Stimulated activated CD4-positive, alpha-beta T cell treated with anti-CD3 and anti-CD28 coated beads, Interleukin-15, amount 100 ng/mL, for 48 hours (primary cell): ENCODE measurements around the gene KPNA6.
"Not testable (repeated sequence)": the region's sequence is repeated elsewhere in the genome, so short reads cannot be mapped to it uniquely, and the experiment has no call there.

Source experiments
- DNase-seq, 2 donors: peaks; one replicate each; pipeline ENCODE4 v3.0.0-alpha.2; 2020; ENCODE audit warnings: low read depth in 2 of 2

KPNA6 gene

DNA sequence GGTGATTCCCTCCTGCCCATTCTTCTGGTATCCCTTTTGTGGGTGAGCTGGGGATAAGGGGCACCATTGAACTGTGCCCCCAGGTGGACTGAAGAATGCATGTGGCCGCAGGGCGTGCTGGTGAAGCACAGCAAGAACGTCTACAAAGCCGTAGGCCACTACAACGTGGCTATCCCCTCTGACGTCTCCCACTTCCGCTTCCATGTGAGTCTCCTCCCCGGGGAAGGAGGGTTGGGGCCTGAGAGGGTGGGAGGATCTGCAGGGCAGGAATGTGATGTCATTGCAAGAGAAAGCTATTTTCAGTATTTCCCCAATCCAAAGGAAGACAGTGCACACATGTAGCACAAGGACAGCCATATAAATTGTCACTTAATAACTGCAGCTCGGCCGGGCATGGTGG lies 7.5 kb upstream of the KPNA6 start:
- no peak for DNase-seq

DNA sequence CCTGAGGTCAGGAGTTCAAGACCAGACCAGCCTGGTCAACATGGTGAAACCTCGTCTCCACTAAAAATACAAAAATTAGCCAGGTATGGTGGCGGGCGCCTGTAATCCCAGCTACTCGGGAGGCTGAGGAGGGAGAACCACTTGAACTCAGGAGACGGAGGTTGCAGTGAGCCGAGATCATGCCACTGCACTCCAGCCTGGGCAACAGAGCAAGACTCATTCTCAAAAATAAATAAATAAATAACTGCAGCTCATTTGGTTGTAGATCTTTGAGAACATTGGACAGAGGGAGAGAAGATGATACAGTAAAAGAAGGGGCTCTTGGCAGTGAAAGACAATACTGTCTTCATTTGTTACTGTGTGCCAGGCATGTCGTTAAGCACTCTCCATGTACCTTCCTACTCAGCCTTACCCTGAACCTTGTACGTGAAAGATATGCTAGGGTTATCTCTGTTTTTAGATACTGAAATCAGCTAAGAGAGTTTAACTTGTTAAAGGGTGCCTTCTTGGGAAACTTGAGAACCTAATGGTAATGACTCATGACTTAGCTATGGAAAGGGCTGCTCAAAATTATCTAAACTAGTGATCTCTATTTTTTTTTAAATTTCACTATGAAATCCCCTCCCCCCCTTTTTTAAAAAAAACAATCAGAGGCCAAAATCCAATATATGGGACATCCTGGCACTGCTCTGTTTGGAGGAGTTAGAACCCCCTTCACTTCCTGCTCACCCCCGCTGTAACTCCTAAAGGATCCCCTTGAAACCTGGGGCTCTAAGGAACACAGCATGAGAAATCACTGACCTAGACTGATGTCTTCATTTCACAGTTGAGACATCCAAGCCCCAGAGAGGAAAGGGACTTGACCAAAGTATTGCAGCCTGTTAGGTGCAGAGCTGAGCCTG lies 6.8 kb upstream of the KPNA6 start:
- no peak for DNase-seq

DNA sequence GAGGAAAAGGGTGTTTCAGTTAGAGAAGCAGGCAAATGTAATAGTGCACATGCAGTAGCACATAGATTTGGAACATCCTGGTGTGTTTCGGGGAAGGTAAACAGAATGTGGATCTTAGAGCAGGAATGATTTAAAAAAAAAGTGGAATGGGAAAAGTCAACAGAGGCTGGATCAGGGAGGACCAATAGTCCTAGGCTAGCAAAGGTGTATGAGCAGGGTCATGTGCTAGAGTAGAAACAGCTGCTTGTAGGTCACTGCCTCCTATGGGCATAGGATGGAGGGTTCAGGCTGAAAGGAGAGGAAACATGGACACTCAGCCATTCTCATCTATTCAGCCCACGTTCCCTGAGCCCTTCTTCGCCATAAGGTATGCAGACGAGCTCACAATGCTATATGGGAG lies 3.7 kb upstream of the KPNA6 start:
- DNase-seq, result no peak

DNA sequence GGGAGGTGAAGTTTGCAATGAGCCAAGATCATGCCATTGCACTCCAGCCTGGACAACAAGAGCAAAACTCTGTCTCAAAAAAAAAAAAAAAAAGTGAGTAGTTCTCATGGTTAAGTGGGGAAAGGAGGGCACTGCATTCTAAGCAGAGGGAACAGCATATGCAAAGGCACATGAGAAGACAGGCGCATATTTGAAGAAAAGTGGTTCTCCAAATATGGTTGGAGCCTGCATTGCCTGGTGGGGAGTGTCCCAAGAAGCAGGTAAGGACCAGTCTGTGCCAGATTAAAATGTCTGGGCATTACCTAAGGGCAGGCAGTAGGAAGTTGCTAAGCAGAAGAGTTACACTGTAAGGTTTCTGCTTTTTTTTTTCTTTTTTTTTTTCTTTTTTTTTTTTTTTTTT lies 2.5 kb upstream of the KPNA6 start:
- no peak for DNase-seq

DNA sequence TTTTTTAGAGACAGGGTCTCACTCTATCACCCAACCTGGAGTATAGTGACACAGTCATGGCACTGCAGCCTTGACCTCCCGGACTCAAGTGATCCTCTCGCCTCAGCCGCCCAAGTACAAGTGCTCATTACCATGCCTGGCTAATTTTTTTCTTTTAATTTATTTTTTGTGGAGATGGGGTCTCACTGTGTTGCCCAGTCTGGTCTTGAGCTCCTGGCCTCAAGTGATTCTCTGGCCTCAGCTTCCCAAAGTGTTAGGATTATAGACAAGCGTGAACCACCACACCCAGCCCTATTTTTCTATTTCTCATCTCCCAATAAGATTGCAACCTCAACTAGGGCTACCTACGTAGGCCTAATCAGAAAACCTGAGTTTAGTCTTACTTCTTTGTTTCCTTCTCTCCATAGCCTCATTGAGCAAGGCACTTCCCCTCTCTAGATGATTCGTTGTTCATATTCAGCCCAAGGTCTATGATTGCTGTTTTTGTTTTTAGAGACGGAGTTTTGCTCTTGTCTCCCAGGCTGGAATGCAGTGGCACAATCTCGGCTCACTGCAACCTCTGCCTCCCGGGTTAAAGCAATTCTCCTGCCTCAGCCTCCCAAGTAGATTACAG lies 1.1 kb upstream of the KPNA6 start:
- DNase-seq, result no peak

DNA sequence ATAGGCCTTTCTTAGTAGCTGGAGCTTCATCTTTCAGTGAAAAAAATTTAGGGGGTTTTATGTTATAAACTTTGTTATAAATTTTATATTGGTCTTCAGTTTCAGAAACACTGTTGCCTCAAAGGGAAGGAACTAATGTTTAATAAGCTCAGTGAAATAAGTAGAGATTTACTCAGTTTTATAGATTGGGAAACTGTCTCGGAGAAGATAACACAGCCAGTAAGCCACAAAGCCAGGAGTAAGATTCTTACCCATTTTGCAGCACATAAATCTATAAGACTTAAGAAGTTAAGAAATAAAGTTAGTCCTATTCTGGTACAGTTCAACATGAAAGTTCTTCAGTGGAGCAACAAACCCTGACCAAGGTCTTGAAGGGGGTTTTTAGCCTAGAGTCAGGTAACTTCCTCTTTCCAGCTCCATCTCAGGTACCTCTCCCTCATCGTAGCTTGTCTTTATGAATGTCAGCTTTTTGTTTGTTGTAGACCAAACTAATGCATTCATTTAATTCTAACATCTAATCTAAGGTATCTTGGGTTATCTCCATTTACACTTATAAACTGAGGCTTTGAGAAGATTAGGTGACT lies 3.3 kb downstream of the KPNA6 start:
- DNase-seq, result no peak

DNA sequence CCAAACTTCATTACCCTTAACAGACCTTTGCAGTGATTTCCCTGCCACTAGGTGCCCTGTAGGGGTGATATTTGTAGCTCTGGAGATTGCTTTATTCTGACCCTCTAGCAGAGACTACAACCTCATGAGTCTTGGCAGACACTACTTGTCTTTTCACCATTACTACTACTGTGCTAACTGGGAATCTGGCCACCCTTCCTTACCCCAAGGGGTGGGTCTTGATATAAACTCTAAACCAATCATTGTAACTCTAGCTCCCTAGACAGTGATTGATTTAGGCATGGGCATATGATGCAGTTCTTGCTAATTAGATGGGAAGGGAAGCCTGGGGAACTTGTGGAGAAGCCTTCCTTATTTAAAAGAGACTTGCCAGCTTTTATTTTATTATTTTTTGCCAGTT lies 3.9 kb downstream of the KPNA6 start:
- no peak for DNase-seq

DNA sequence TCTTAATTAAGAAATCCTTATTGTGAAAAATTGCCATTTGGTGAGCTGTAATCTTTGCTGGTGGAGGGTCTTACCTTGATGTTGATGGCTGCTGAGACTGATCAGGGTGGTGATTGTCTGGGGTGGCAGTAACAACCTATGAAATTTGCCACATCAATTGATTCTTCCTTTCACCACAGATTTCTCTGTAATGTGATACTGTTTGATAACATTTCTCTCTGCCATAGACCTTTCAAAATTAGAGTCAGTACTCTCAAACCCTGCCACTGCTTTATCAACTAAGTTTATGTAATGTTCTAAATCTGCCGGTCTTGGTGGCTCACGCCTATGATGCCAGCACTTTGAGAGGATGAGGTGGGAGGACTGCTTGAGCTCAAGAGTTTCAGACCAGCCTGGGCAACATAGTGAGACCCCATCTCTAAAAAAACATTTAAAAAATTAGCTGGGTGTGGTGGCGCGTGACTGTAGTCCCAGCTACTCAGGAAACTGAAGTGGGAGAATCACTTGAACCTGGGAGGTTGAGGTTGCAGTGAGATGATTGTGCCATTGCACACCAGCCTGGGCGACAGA lies 5.0 kb downstream of the KPNA6 start:
- DNase-seq, result peak in 1 of 2 donors; percentile 6

DNA sequence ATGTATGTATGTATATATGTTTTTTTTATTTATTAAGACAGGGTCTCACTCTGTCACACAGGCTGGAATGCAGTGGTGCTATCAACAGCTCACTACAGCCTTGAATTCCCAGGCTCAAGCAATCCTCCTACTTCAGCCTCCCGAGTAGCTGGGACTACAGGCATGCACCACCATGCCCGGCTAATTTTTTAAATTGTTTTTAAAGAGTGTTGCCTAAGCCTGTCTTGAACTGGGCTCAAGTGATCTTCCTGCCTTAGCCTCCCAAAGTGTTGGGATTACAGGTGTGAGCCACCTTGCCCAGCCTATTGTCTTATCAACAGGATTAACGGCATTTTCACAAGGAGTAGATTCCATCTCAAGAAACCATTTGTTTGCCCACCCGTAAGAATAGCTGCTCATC lies 5.6 kb downstream of the KPNA6 start:
- not testable (repeated sequence) for DNase-seq

DNA sequence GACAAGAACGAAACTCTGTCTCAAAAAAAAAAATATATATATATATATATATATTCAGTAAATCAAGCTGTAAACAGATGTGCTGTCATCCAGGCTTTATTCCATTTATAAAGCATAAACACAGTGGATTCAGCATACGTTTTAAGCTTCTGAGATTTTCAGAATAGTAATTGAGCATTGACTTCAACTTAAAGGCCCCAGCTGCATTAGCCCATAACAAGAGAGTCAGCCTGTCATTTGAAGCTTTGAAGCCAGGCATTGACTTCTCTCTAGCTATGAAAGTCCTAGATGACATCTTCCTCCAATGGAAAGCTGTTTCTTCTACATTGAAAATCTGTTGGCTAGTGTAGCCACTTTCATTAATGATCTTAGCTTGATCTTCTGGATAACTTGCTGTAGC lies 6.6 kb downstream of the KPNA6 start:
- no peak for DNase-seq

DNA sequence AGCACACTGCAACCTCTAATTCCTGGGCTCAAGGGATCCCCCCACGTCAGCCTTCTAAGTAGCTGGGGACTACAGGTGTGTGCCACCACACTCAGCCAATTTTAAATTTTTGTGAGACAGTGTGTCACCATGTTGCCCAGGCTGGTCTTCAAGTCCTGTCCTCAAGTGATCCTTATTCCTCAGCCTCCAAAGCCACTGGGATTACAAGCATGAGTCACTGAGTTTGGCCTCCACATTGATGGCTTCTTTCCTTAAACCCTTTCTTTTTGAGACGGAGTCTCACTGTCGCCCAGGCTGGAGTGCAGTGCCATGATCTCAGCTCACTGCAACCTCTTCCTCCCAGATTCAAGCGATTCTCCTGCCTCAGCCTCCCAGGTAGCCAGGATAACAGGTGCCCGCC lies 7.6 kb downstream of the KPNA6 start:
- no peak for DNase-seq

DNA sequence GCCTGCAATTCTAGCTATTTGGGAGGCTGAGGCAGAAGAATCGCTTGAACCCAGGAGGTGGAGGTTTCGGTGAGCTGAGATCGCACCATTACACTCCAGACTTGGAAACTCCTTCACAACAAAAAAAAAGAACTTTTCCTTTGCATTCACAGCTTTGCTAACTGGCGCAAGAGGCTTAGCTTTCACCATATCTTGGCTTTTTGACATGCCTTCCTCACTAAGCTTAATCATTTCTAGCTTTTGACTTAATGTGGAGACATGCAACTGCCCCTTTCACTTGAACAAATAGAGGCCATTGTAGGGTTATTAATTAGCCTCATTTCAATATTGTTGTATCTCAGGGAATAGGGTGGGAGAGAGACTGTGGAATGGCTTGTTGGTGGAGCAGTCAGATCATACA lies 8.7 kb downstream of the KPNA6 start:
- no peak for DNase-seq

DNA sequence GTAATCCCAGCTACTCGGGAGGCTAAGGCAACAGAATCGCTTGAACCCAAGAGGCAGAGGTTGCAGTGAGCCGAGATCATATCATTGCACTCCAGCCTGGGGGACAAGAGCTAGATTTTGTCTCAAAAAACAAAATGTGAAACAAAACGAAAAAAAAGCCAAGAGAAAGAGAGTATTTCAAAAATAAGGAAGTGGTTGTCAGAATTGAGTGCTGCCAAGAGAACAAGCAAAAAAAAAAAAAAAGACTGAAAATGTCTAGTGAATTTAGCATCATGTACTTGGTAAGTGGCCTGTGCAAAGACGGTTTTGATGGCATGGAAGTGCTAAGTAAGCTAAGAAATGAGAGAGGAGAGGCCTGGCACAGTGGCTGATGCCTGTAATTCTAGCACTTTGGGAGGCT lies 14.3 kb downstream of the KPNA6 start:
- DNase-seq, result no peak

DNA sequence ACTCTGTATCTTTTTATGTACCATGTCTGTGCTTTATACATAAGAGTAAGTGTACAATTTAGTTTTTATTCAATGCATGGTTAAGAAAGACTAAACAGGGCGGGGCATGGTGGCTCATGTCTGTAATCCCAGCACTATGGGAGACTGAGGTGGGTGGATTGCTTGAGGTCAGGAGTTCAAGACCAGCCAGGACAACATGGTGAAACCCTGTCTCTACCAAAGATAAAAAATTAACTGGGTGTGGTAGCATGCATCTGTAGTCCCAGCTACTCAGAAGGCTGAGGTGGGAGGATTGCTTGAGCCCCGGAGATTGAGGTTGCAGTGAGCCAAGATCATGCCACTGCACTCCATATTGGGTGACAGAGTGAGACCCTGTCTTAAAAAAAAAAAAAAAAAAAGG lies 15.5 kb downstream of the KPNA6 start:
- DNase-seq, result not testable (repeated sequence)

DNA sequence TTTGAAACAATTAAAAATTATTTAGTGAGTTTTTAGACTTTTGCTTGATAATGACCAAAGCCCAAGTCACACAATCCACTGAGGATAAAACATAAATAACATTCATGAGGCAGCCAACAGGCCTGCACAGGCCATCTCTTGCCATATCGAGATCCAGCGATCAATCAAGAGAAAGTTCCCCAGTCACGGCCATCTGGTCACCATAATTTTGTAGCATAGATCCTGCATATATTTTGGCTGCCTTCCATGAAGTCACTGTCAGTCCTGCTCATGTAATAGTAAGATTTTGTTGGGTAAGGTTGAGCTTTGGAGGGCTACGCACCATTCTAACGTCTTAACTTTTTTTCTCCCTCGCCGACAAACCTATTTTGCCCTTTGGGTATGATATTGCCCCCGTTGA lies 17.5 kb downstream of the KPNA6 start:
- no peak for DNase-seq

DNA sequence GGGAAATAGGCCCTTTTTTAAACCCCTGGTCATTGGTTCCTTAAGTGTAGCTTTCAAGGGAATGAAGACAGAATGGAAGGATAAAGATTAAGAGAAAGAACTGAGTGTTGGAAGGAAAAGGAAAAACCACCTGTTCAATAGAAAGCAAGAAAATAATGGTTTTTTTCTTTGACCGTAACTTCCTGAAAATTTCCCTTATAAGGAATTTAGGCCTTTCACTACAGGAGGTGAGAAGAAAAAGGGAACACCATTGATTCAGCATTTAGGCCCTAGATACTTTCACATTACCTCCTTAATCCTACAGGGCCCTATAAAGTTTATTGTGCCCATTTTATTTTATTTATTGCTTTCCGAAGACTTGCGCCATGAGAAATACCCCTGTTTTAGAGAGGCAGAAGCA lies 18.9 kb downstream of the KPNA6 start:
- DNase-seq, result no peak

DNA sequence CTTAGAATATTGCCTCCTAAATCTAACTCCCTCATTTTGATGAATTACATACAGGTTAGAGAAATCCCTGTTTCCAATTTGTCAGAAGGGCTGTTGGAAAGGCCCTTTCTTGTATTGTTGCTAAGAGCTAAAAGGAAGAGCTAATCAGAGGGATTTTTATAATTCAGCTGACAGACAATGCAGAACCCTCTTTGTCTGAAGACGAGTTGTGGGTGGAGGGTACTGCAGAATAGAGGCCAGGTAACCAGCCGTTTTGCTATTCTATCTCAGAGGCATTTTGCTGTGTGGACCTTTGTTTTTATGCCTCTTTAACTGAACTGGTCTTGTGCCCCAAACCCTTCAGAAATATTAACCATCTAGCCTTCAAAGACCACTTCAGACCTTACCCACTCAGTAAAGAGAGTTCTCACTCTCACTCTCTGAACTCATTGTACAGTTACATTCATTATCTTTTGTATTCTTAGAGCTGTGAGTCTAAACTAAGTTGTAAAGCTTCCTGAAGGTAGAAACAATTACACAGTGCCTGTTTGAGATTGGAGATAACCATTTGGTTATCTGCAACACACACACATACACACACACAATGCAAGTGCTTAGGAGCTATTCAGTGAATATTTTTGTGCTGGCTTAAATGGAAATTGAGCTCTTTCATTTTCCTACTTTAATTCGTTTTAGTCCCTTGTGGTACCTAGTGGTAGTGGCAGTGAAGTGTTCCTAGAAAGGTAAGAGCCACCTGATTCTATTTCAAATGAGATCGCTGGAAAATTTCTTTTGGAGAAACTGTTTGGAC lies 19.7 kb downstream of the KPNA6 start:
- no peak for DNase-seq

DNA sequence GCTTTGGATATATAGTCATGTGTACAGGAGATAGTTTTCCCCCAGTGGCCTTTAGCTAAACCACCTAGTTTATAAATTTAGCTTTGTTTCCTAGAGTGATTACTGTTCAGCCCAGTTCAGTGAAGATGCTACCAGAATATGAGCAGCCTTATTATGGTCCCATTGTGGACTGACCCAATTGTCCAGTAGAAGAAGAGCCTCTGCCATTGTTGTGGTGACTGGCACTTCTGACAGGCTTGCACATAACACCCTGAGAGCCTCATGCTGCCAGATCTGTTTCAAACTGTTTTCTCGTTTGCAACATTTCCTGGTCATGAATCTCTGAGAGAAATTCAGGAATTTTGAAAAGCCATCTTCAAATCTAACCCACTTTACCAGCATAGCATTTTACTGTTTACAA lies 20.6 kb downstream of the KPNA6 start:
- DNase-seq, result no peak

DNA sequence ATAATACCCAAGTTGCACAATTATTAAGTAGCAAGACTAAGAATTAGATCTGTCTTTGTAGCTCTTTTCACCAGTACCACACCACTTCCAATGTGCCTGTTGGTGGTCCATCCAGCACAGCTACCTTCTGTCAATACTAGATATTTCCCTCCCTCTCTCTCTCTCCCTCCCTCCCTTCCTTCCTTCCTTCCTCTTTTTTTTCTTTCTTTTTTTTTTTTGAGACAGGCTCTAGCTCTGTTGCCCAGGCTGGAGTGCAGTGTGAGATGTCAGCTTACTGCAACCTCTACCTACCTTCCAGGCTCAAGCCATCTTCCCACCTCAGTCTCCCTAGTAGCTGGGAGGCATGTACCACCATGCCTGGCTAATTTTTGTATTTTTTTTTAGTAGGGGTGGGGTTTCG lies 21.1 kb downstream of the KPNA6 start:
- DNase-seq, result no peak

DNA sequence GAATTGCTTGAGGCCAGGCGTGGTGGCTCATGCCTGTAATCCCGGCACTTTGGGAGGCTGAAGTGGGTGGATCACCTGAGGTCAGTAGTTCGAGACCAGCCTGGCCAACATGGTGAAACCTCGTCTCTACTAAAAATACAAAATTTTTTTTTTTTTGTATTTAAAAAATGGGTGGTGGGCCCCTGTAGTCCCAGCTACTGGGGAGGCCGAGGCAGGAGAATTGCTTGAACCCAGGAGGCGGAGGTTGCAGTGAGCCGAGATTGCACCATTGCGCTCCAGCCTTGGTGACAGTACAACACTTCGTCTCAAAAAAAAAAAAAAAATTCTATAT lies 26.1 kb downstream of the KPNA6 start:
- not testable (repeated sequence) for DNase-seq

DNA sequence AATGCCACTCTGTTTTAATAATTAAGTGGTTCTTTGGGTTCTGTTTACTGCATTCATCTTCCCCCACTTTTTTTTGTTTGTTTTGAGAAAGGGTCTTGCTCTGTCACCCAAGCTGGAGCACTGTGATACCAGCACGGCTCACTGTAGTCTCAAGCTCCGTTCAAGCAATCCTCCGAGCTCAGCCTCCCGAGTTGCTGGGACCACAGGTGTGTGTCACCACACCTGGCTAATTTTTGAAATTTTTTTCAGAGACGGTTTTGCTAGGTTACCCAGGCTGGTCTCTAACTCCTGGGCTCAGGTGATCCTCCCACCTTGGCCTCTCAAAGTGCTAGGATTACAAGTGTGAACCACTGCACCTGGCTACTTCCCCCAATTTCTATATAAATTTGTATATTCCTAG lies 29.3 kb downstream of the KPNA6 start:
- no peak for DNase-seq

DNA sequence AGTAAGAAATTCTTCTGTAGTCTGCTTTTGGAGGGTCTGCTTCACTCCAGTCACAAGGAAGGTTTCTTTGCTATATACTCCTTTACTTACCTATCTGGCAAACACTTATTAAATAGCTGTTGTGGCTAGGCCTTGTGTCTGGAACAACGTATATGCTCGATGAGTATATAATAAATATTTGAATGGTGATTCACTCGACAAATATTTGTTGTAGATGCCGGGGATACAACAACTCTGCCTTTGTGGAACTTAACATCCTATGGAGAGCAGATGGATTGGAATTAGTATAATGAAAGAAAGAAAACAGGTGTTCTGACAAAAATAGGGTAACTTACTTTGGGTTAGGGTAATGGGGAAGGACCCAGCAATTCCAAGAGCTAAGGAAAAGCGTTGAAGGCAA lies 31.1 kb downstream of the KPNA6 start:
- DNase-seq, result no peak
